GM21367 (cell line): ENCODE data around the gene FOXN1.
"Not testable (repeated sequence)": the region's sequence is repeated elsewhere in the genome, so short reads cannot be mapped to it uniquely, and the experiment has no call there.

Experiments used
- ATAC-seq: cut with Tn5 transposase; IDR thresholded peaks from one replicate; pipeline ENCODE4 v1.9.1; 2021; ENCODE audit not compliant: unreplicated experiment

Gene FOXN1

GRCh38 chr17:28505986-28506665 is at the start of gene FOXN1:
Gene FOXN1, plus strand, starts transcription at chr17:28506348. Its CDS starts 17,622 bp downstream, at chr17:28523970.
- no peak for ATAC-seq

GRCh38 chr17:28457890-28458289 is 48.3 kb upstream of the FOXN1 start:
- ATAC-seq: no peak

- ATAC-seq: not testable (repeated sequence)
Observed at GRCh38 chr17:28458881-28459280, 47.3 kb upstream of the FOXN1 start.

GRCh38 chr17:28460901-28461300 is 45.2 kb upstream of the FOXN1 start:
- ATAC-seq: no peak

- ATAC-seq: no peak
Observed at GRCh38 chr17:28466001-28466400, 40.1 kb upstream of the FOXN1 start.

GRCh38 chr17:28466521-28467048 is 39.6 kb upstream of the FOXN1 start:
- no peak for ATAC-seq

GRCh38 chr17:28467456-28468025 is 38.6 kb upstream of the FOXN1 start:
- ATAC-seq: no peak

- not testable (repeated sequence) for ATAC-seq
Observed at GRCh38 chr17:28468033-28468735, 38.0 kb upstream of the FOXN1 start.

- ATAC-seq: no peak
Observed at GRCh38 chr17:28468781-28469180, 37.4 kb upstream of the FOXN1 start.

GRCh38 chr17:28469376-28469775 is 36.8 kb upstream of the FOXN1 start:
- no peak for ATAC-seq

- ATAC-seq: no peak
Observed at GRCh38 chr17:28470266-28470913, 35.8 kb upstream of the FOXN1 start.

- ATAC-seq: no peak
Observed at GRCh38 chr17:28470914-28471366, 35.2 kb upstream of the FOXN1 start.

GRCh38 chr17:28471531-28472342 is 34.4 kb upstream of the FOXN1 start:
- no peak for ATAC-seq

- no peak for ATAC-seq
Observed at GRCh38 chr17:28472871-28473497, 33.2 kb upstream of the FOXN1 start.

GRCh38 chr17:28473542-28473941 is 32.6 kb upstream of the FOXN1 start, which contains the start of gene SLC13A2:
Gene SLC13A2, plus strand, starts transcription at chr17:28473644. Its CDS starts 69 bp downstream, at chr17:28473713.
- no peak for ATAC-seq

- no peak for ATAC-seq
Observed at GRCh38 chr17:28474111-28474531, 32.0 kb upstream of the FOXN1 start.

GRCh38 chr17:28475151-28475900 is 30.8 kb upstream of the FOXN1 start:
- no peak for ATAC-seq

GRCh38 chr17:28476076-28476865 is 29.9 kb upstream of the FOXN1 start:
- ATAC-seq: no peak
